ENCODE data around the gene VPS26B.
"Not testable (repeated sequence)": the region's sequence is repeated elsewhere in the genome, so short reads cannot be mapped to it uniquely, and the experiment has no call there.

Gene VPS26B

DNA sequence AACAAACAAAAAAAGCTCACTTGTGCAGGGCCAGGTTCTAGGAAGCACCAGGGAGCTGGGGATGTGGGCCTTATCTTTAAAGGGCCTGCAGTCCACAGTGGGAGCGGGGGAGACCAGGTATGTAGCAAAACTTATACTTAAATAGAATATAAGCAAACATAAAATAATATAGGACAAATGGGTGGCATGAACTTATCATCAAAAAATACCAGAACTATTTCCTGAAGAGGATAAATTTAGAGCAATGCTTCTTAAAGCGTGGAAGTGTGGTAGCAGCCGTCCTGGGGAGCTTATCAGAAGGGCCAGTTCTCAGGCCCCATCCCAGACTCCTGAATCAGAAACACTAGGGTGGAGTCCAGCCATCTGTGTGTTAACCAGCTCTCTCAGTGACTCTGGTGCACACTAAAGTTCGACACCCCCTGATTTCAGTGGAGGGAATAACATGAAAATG, 9.3 kb downstream of the VPS26B start:
- no peak for DNase-seq

DNA sequence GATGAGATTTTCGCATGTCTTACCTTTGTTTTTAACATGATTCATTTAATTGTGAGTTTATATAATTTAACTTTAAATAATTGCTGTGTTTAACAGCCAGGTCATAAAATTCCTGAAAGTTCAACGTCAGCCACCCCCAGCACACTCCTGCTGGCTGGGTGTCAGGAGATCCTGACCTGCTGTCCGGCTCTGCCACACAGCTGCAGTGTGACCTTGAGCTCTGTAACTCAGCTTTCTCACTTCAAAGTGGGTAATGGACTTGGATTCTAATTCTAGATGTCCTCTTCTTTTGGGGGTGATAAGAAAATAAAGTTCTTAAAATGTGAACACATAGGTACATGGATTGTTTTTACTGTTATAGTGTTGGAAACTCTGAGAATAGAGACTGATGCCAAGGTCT, 10.9 kb downstream of the VPS26B start:
- no peak for DNase-seq

DNA sequence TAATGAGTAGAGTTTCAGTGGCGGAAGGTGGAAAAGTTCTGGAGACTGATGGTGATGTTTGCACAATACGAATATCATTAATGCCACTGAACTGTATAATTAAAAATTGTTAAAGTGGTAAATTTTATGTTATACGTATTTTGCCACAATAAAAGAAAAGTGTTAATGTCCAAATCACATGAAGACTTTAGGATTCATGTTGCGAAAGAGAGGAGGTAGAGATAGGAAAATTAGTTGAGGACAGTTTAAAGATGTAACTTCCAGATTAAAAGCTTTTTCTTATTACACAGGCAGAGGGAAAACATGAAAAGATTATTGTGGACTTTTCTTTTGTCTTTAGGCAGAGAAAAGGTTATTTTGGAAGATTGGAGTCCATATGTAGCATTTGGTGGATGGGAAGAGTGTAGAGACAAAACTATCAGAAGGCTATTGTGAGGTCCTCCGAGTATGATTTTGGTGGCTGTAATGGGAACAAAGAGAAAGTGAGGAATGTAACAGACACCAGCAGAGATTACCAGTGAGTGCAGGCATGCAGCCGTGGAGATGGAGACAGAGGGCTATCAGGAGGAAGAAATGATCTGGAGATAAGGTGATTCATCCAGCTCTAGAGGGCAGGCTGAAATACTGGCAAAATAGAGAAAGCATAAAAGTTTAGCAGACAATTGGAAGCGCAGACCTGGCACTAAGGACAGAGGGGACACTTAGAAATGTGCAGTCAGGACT, 12.5 kb downstream of the VPS26B start:
- no peak for DNase-seq

DNA sequence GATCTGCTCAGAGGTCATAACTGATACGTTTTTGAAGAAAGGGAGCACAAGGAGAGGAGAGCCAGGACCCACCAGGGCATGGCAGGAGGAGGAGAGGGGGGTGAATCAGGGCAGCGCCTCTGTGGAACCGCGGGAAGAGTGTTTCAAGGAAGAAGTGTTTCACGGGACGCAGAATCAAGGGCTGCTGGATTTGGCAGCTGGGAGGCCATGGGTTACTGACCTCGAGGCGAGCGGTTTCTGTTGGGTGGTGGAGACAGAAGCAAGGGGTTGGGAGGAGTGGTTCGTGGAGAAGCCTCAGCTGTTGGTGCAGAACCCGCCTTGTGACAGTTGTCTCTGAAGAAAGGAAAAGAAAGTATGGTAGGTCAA, 13.1 kb downstream of the VPS26B start:
- DNase-seq = no peak

DNA sequence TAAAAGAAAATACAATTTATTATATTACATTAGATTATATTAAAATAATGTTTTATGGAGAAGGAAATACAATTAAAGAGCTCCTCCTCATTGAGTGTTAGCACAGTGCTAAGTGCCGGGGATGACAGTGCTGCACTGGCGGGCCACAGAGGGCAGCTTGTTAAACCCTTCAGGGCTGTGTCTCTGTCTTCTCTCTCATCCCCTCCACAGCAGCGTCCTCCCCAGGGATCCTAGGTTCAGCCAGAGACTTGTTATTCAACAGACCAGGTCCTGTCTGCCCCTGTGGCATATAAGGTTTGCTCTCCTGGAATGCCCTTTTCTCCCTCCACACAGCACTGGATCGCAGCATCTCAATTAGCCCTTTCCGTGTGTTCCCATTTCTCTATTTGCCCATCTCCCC, 14.5 kb downstream of the VPS26B start:
- DNase-seq = no peak

DNA sequence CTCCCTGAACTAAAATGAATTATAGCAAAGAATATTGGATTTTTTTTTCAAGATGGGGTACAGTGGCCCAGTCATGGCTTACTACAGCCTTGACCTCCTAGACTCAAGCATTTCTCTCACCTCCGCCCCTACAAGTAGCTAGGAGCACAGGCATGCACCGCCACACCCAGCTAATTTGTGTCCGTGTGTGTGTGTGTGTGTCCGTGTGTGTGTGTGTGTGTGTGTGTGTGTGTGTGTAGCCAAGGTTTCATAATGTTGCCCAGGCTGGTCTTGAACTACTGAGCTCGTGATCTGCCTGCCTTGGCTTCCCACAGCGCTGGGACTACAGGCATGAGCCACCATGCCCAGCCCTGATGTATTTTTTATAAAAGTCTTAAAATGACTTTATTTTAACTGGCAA, 16.1 kb downstream of the VPS26B start:
- DNase-seq = no peak

DNA sequence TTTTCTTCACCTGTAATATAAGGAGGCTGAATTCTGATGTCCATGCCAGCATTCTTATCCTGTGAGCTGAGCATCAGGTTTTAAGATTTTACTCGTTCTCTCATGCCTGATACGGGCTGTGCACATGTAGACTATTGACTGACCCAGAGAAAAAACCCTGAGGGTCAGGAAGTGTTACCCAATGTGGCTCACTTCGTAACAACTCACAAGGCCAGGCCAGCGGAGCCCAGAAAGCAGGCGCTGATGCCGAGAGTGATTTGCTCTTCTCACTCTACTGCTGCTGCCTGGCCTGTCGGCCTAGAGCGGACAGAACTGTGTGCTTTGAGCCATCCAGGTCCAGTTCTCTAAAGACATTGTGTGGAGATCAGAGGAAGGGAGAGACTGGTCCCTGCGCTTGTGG, 17.9 kb downstream of the VPS26B start:
- peak; percentile 36 for DNase-seq

DNA sequence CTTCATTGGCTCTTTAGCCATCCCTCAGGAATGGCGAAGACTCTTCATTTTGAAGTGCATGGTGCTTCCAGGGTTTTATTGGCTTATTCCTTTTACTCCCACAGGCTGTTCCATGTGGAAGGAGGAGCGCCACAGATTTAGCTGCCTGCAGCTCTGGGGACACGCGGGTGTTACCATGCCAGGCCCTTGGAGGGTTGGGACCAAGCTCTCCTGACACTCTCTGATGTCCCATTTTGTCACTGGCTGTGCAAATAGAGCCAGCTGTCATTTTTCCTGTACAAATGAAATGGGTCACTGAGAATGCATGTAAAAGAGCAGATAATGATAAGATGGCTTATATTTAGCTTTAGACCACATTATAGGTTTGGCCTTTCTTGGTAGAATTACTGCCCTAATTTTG, 19.4 kb downstream of the VPS26B start:
- no peak for DNase-seq

DNA sequence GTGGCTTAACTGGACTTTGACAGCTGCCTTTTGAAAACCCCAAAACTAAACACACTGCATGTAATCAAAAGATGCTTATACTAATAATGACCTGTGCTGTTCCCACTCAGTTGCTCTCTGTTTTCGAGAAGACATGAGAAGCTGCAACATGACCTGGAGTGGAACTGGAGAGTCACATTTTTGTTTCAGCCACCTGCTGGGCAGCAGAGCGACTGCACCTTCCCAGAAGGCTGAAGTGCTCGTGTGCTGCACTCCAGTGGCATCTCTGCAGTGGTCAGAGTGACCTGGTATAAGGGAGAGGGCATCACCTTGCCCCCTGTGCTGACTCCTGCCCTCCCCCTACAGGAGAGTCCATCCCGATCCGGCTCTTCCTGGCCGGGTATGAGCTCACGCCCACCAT, 20.1 kb downstream of the VPS26B start:
- peak; percentile 2 for DNase-seq

DNA sequence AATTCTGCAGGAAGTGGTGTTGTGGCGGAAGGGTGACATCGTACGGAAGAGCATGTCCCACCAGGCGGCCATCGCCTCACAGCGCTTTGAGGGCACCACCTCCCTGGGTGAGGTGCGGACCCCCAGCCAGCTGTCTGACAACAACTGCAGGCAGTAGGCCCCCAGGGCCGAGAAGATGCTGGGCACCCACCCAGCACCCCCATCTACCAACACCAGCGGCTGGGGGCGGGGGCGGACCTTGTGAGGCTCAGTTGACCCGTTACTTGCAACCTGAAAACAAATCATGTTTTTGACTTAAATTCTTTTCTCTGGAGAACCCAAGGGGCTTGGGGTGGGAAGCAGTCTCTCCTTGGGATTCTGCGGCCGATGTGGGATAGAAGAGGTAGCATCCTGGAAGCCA, 21.0 kb downstream of the VPS26B start:
- DNase-seq = no peak

DNA sequence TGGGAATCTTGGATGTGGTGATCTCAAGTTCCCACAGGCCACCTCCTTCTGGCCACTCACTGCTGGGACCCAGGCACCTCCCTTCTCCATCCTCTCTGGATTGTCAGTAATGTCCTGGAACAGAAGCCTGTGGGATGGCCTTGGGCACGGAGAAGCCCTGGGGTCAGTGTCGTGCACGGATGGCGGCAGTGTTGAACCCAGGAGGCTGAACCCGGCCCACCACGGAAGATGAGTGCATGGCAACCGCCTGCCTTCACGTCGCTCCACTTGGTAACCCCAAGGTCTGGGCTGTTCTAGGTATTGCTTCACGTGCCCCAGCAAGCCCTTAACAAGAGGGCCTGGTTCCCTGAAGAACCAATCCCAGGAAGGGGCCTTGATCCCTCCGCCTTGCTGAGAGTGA, 21.6 kb downstream of the VPS26B start:
- DNase-seq = no peak

DNA sequence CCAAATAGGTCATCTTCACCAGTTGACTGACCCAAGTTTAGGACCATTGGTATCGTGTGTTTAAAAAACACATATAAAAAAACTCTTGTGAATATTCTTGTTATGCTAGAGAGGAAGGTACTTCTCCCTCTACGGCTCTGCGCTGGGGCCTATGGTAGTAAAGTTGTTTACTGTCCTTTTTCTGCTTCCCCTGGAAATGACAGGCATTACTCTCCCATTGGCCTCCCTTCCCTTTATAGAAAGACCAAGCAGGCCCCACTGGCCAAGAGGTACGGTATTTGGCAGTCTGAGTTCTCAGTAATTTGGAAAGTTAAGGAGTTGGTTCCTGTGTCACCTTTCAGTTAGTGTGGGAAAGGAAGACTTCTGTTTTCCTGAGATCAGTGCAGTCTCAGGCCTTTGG, 22.2 kb downstream of the VPS26B start:
- no peak for DNase-seq

DNA sequence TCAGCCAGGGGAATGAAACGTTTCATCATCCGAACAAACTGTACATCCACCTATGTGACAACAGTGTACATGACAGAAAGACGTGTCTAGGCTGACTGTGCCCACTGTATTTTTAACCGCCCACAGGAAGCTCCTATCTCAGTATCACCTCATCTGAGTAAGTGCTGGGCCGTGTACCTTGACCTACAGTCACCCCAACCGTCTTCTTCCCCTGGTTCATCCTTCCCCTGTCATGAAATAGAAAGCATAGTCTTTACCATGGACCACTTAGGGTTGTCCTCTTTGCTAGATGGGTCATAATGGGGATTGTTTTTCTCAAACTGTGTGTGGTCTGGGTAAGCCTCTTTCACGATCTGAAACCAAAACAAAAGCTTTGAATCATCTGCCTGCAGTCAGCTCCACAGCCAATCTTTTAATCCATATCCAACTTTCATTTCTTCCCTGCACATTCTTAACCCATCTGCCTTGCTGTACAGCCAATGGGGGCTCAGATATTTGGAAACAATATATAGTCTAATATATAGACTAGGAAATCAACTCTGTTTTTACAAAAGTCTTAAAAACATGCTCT, 24.5 kb downstream of the VPS26B start:
- DNase-seq = peak; percentile 69

DNA sequence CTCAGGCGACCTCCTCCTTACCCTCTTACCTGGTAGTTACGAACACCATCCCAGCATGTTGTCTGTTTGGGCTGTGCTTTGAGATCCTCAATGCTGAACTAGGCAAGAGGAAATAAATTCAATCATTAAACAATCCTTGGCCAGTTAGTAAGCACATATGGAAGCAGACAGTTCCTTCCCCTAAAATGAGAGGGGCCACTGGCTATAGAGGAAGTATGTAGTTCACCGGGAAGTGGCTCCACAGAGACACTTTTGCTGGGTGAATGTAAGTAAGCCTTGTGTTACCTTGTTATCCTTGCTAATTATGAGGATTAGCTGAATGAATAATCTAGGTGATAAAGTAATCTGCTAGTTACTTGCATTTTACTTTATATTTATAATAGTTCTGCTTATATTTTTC, 25.8 kb downstream of the VPS26B start:
- peak; percentile 53 for DNase-seq

DNA sequence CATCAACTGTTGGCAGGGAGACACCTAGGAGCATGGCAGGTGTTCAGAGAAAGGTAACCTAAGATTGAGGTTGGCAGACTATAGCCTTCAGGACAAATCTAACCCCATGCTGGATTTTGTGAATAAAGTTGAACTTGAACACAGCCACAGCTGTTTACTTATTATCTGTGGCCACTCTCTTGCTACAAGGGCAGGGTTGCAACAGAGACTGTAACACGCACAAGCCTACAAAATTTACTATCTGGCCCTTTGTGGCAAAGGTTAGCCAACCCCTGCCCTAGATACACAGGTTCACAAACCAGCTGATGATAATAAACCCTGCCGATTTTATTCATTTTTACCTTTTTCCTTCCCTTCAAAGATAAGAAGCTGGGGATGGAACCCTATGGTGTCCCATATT, 26.2 kb downstream of the VPS26B start:
- no peak for DNase-seq

DNA sequence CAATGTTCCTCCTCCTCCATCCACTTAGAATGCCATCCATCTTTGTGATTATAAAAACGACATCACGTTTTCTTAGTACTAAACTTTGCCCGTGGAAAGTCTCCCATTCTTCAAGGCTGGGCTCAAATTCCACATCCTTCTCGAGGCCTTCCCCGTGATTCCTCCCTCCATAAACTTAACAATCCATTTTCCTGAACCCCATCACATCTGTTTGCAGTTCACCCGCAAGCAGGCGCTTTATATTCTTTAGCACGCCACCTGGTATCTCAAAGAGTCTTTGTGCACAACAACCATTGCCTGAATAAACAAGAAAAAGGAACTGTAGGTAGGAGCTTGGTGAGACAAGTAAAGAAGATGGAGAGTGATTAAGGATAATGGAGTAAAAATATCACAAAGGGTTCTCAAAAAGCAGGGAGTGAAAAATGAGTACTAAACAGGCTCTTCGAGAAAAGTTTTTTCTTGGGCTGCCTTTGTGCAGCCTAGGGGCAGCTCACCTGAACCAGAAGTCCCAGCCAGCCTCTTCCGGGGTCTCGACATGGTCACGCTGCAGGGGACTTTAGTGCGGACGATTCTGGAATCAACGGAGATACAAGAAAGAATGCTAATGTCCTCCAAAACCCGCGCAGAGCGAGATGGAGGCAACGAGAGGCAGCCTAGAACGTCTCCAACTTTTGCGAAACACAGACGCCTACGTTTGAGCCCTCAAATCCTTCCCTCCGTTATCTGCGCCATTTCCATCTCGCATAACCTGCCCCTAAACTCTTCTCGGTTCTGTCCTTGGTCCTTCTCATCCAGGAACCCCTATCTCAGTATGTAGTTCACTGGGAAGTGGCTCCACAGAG, 28.1 kb downstream of the VPS26B start:
- no peak for DNase-seq

DNA sequence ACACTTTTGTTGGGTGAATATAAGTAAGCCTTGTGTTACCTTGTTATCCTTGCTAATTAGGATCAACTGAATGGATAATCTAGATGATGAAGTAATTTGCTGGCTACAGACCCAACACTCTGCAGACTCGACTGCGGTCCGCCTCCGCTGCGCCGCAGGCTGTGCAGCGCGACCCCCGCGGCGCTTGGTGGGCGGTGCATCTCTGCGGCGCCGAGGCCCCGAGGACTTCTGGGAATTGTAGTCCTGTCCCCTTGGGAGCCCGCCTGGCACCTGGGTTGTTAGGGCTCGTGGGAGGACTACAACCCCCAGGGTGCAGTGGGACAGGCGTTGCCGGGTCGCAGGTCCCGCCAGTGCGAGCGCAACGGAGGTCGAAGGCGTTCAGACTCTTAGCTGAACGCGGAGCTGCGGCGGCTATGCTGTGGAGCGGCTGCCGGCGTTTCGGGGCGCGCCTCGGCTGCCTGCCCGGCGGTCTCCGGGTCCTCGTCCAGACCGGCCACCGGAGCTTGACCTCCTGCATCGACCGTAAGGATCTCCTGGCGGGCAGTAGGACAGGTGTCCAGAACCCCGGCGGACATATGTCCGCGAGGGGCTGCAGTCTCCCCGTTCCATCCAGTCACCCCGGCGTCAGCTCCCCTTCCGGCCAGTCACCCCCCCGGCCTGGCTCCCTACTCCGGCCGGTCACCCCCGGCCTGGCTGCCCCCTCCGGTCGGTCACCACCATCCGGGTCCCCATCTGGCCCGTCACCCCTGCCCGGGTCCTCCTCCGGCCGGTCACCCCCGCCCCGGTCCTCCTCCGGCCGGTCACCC, 28.9 kb downstream of the VPS26B start, which contains the start of the genes ACAD8 and THYN1:
ACAD8 (plus strand) TSS at position 381 of the 806 bp plus-strand sequence; CDS start at position 414, 33 bp downstream.
THYN1 (minus strand) TSS at position 165 of the 806 bp plus-strand sequence. CDS start 470 bp downstream, outside the sequence.
- peak; percentile 95 for DNase-seq

DNA sequence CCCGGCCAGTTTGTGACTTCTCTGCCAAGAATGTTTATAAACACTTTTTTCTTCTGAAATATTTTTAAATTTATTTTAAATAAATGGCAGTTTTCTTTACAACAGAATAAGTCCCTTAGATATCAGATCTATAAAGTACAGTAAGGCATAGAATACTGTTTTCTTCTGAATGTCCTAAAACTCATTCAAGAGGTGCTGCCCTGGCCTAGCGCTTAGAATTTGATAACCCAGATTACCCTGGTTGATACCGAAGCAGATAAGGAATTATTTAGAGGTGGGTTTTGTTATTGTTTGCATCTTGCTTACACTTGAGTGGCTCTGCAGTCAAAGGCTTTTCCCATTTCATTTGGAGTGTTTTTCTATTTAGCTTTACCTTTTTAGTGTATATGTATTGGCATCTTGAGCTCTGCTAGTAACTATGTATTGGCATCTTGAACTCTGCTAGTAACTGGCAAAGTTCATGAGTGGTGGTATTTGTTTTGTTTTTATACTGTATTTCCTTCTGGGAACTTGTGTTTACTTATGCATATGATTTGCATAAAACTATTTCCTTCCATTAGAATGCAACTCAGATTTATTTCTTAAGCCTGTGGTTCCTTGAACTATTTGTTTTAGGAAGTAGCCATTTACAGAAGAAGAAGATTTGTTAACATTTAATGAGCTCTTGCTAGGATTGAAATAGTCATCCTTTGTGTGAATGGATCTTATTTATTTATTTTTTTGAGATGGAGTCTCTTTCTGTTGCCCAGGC, 30.1 kb downstream of the VPS26B start:
- DNase-seq = peak; percentile 5

DNA sequence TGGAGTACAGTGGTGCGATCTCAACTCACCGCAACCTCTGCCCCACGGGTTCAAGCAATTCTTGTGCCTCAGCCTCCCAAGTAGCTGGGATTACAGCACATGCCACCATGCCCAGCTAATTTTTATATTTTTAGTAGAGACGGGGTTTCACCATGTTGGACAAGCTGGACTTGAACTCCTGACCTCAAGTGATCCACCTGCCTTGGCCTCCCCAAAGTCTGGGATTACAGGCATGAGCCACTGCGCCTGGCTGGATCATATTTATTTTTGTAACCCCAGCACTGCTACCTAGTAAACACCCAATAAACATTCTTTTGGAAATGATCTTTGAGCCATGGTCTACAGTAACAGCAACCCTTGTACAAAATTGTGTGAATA, 30.7 kb downstream of the VPS26B start:
- not testable (repeated sequence) for DNase-seq

DNA sequence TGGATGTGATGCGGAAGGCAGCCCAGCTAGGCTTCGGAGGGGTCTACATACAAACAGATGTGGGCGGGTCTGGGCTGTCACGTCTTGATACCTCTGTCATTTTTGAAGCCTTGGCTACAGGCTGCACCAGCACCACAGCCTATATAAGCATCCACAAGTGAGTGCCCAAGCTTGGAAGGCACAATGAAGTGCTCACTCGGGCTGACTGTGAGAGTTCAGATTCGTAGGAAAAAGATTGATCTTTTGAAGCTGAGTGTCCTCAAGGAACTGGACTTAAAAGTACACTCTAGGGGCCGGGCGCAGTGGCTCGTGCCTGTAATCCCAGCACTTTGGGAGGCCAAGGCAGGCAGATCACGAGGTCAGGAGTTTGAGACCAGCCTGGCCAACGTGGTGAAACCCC, 32.6 kb downstream of the VPS26B start:
- no peak for DNase-seq

DNA sequence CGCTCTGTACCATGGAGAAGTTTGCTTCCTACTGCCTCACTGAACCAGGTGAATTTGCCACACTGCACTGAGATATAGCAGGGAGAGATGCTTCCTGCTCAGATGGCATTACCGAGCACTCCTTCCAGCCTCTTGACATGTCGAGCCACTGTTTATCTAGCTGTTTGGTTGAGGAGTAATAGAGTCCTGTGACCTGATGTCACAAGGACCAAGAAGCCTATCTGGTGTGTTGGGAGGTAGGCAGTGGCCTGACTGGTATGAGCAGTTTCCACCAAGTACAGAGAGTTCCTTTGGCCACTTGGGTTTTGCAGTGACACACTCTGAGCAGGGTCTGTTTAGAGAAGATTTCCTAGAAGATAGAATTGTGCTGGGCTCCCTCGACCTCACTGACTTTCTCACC, 34.1 kb downstream of the VPS26B start:
- no peak for DNase-seq

DNA sequence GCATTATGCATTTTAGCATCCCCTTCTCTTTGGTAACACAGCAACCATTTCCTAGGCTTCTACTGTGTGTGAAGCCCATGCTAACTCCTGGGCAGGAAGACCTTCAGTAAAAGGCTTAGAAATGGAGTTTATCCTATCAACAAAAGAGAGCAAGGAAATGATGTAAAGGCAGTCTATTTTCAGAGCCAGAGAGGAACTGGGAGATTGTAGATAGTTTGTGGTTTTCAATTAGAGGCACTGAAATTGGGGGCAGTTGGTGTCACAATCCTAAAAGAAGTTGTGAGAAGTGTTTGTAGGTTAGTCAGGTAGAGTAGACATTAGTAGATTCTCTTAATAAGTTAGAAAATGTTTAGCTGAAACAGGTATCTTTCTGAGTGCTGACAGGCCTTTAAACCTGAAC, 36.0 kb downstream of the VPS26B start:
- peak; percentile 86 for DNase-seq
